OCI-LY7 (cell line): ENCODE data around the gene TMEM158. TPM values are rescaled to one million over a fixed set of nuclear protein-coding genes. Genes with fewer than 3 reads are reported as not detected.

Source experiments
- BruUV-seq: library from RNA; stranded (reverse); fragments of 400-500 nt; replicated peaks from 2 replicates; lab custom pipeline; 2021; lab: Mats Ljungman, UMichigan
- CTCF ChIA-PET: fragments of 300-600 bp; sonication (Branson Sonifier 250); formaldehyde crosslinking; loops from one replicate; lab custom pipeline; 2022; ENCODE audit warnings: antibody characterized with exemption; ENCODE audit not compliant: unreplicated experiment; lab: Charles Lee
- POLR2A ChIA-PET: fragments of 300-600 bp; sonication (Branson Sonifier 250); formaldehyde crosslinking; loops from one replicate; lab custom pipeline; 2022; ENCODE audit warnings: antibody characterized with exemption; lab: Charles Lee
- DNase-seq: peaks from one replicate; pipeline ENCODE4 v3.0.0-alpha.2; 2015; ENCODE audit warnings: low spot score
- H2AFZ ChIP-seq: fragments of 200-600 bp; sonication (generic), shearing (Covaris generic); 2 replicates; pipeline ENCODE4 v1.6.1; 2014; ENCODE audit warnings: mild to moderate bottlenecking, antibody characterized with exemption, low read length, moderate library complexity
- H3K27ac ChIP-seq: fragments of 200-600 bp; sonication (generic); 2 replicates; pipeline ENCODE4 v1.5.1; 2014; ENCODE audit warnings: mixed run types, low read depth, mild to moderate bottlenecking, moderate library complexity, low read length, inconsistent platforms; ENCODE audit not compliant: poor library complexity, severe bottlenecking
- H3K36me3 ChIP-seq: fragments of 200-600 bp; sonication (generic); 2 replicates; pipeline ENCODE4 v1.6.1; 2014; ENCODE audit warnings: mild to moderate bottlenecking, antibody characterized with exemption, low read length, moderate library complexity, mixed read lengths; ENCODE audit not compliant: insufficient read depth
- H3K4me1 ChIP-seq: fragments of 200-600 bp; sonication (generic); 2 replicates; pipeline ENCODE4 v1.5.1; 2014; ENCODE audit warnings: mild to moderate bottlenecking, low read length; ENCODE audit not compliant: insufficient read depth, poor library complexity, severe bottlenecking
- H3K4me2 ChIP-seq: fragments of 200-600 bp; sonication (generic); 2 replicates; pipeline ENCODE4 v1.6.1; 2014; ENCODE audit warnings: mild to moderate bottlenecking, low read length
- H3K4me3 ChIP-seq: fragments of 200-600 bp; sonication (generic); 2 replicates; pipeline ENCODE4 v1.5.1; 2014; ENCODE audit warnings: mild to moderate bottlenecking, low read depth, low read length; ENCODE audit not compliant: poor library complexity, severe bottlenecking
- H3K79me2 ChIP-seq: fragments of 200-600 bp; sonication (generic); 2 replicates; pipeline ENCODE4 v1.6.1; 2016; ENCODE audit warnings: low read depth, mild to moderate bottlenecking, low read length, moderate library complexity, mixed read lengths; ENCODE audit not compliant: insufficient read depth
- H3K9me2 ChIP-seq: fragments of 200-600 bp; sonication (generic); 2 replicates; pipeline ENCODE4 v1.6.1; 2016; ENCODE audit warnings: mild to moderate bottlenecking, low read length, mixed read lengths; ENCODE audit not compliant: insufficient read depth
- H3K9me3 ChIP-seq: fragments of 200-600 bp; sonication (generic); 2 replicates; pipeline ENCODE4 v1.6.1; 2014; ENCODE audit warnings: mild to moderate bottlenecking, mixed run types, low read length, mixed read lengths
- H4K20me1 ChIP-seq: fragments of 200-600 bp; sonication (generic); 2 replicates; pipeline ENCODE4 v1.6.1; 2014; ENCODE audit warnings: mild to moderate bottlenecking, antibody characterized with exemption, low read length, moderate library complexity, mixed read lengths; ENCODE audit not compliant: insufficient read depth
- CTCF ChIP-seq: fragments of 200-600 bp; sonication (generic); conservative IDR thresholded peaks from 2 replicates; pipeline ENCODE4 v1.5.1; 2014; ENCODE audit warnings: mild to moderate bottlenecking, antibody characterized with exemption, low read length, moderate library complexity, mixed read lengths
- EZH2phosphoT487 ChIP-seq: fragments of 200-600 bp; sonication (generic); IDR thresholded peaks from 2 replicates; pipeline ENCODE4 v1.6.1; 2018; ENCODE audit warnings: low read depth, borderline replicate concordance, mild to moderate bottlenecking, mixed run types, antibody characterized with exemption, low read length, moderate library complexity, mixed read lengths
- intact Hi-C: fragments of 100-400 bp; cut with micrococcal nuclease; formaldehyde crosslinking; loops from one replicate; pipeline ENCODE4 v1.10.0; 2022; ENCODE audit not compliant: unreplicated experiment
- total RNA-seq, 2 experiments: library from RNA; depleted of rRNA in 1 of 2; stranded (reverse); fragments of >200 nt in 1 of 2; shearing (Covaris generic) in 1 of 2; gene quantifications; 2 replicates each; pipeline ENCODE4 v1.2.3, GENCODE V29; 2014 to 2022

The TMEM158 gene
- total RNA-seq, 2 experiments from 2014 or later: not detected

GRCh38 chr3:45185052-45185451, 41.0 kb downstream of the TMEM158 start:
- ChIA-PET POLR2A (interaction anchor here (0.8 kb wide), 1 partner anchor 50 kb away, joined by 3 read pairs; no protein-coding TSS in a partner anchor), CTCF (no interaction called here)
- Histone ChIP-seq H3K79me2 (no peaks in the 10 kb centered on the region), H3K4me3 (no peak overlapping the region), H3K27ac (no peak overlapping the region), H3K9me3 (no peaks in the 10 kb centered on the region), H3K9me2 (no peaks in the 10 kb centered on the region), H3K4me1 (no peaks in the 10 kb centered on the region), H3K4me2 (no peak overlapping the region), H2AFZ (no peak overlapping the region), H4K20me1 (no peaks in the 10 kb centered on the region), H3K36me3 (no peaks in the 10 kb centered on the region)
- no TSS peak for BruUV-seq
- intact Hi-C loops: no loop called here
- TF ChIP-seq EZH2phosphoT487: no peak
- TF ChIP-seq CTCF: no peak
- DNase-seq: no peak

GRCh38 chr3:45183872-45184262, 42.2 kb downstream of the TMEM158 start:
- BruUV-seq: no TSS peak
- no peak for DNase-seq
- no peak overlapping the region for H3K4me3 ChIP-seq
- no peak overlapping the region for H3K4me2 ChIP-seq
- H2AFZ ChIP-seq: no peak overlapping the region
- no peaks in the 10 kb centered on the region for H3K36me3 ChIP-seq
- ChIA-PET POLR2A (no interaction called here), CTCF (no interaction called here)
- intact Hi-C loops: no loop called here
- H3K9me3 ChIP-seq: no peaks in the 10 kb centered on the region
- no peaks in the 10 kb centered on the region for H4K20me1 ChIP-seq
- no peaks in the 10 kb centered on the region for H3K9me2 ChIP-seq
- TF ChIP-seq EZH2phosphoT487: no peak
- no peak for TF ChIP-seq CTCF
- H3K4me1 ChIP-seq: no peaks in the 10 kb centered on the region
- no peaks in the 10 kb centered on the region for H3K79me2 ChIP-seq
- no peak overlapping the region for H3K27ac ChIP-seq

GRCh38 chr3:45182915-45183871, 42.9 kb downstream of the TMEM158 start:
- H3K36me3 ChIP-seq: no peaks in the 10 kb centered on the region
- no peak for DNase-seq
- no peaks in the 10 kb centered on the region for H3K9me2 ChIP-seq
- H4K20me1 ChIP-seq: no peaks in the 10 kb centered on the region
- intact Hi-C loops: no loop called here
- H3K4me3 ChIP-seq: no peak overlapping the region
- no peaks in the 10 kb centered on the region for H3K9me3 ChIP-seq
- H2AFZ ChIP-seq: no peak overlapping the region
- ChIA-PET CTCF (no interaction called here), POLR2A (no interaction called here)
- H3K79me2 ChIP-seq: no peaks in the 10 kb centered on the region
- H3K4me1 ChIP-seq: no peaks in the 10 kb centered on the region
- no TSS peak for BruUV-seq
- TF ChIP-seq EZH2phosphoT487 (no peak), CTCF (no peak)
- H3K4me2 ChIP-seq: no peak overlapping the region
- no peak overlapping the region for H3K27ac ChIP-seq
